OCI-LY7 (cell line): ENCODE results near the gene FDXR. TPM values are rescaled to one million over a fixed set of nuclear protein-coding genes. Genes with fewer than 3 reads are reported as not detected.

Experiments used
- BruUV-seq: library from RNA; stranded (reverse); fragments of 400-500 nt; replicated peaks from 2 replicates; lab custom pipeline; 2021; lab: Mats Ljungman, UMichigan
- CTCF ChIA-PET: fragments of 300-600 bp; sonication (Branson Sonifier 250); formaldehyde crosslinking; loops from one replicate; lab custom pipeline; 2022; ENCODE audit warnings: antibody characterized with exemption; ENCODE audit not compliant: unreplicated experiment; lab: Charles Lee
- POLR2A ChIA-PET: fragments of 300-600 bp; sonication (Branson Sonifier 250); formaldehyde crosslinking; loops from one replicate; lab custom pipeline; 2022; ENCODE audit warnings: antibody characterized with exemption; lab: Charles Lee
- DNase-seq: peaks from one replicate; pipeline ENCODE4 v3.0.0-alpha.2; 2015; ENCODE audit warnings: low spot score
- H2AFZ ChIP-seq: fragments of 200-600 bp; sonication (generic), shearing (Covaris generic); 2 replicates; pipeline ENCODE4 v1.6.1; 2014; ENCODE audit warnings: mild to moderate bottlenecking, antibody characterized with exemption, low read length, moderate library complexity
- H3K27ac ChIP-seq: fragments of 200-600 bp; sonication (generic); 2 replicates; pipeline ENCODE4 v1.5.1; 2014; ENCODE audit warnings: mixed run types, low read depth, mild to moderate bottlenecking, moderate library complexity, low read length, inconsistent platforms; ENCODE audit not compliant: poor library complexity, severe bottlenecking
- H3K36me3 ChIP-seq: fragments of 200-600 bp; sonication (generic); 2 replicates; pipeline ENCODE4 v1.6.1; 2014; ENCODE audit warnings: mild to moderate bottlenecking, antibody characterized with exemption, low read length, moderate library complexity, mixed read lengths; ENCODE audit not compliant: insufficient read depth
- H3K4me1 ChIP-seq: fragments of 200-600 bp; sonication (generic); 2 replicates; pipeline ENCODE4 v1.5.1; 2014; ENCODE audit warnings: mild to moderate bottlenecking, low read length; ENCODE audit not compliant: insufficient read depth, poor library complexity, severe bottlenecking
- H3K4me2 ChIP-seq: fragments of 200-600 bp; sonication (generic); 2 replicates; pipeline ENCODE4 v1.6.1; 2014; ENCODE audit warnings: mild to moderate bottlenecking, low read length
- H3K4me3 ChIP-seq: fragments of 200-600 bp; sonication (generic); 2 replicates; pipeline ENCODE4 v1.5.1; 2014; ENCODE audit warnings: mild to moderate bottlenecking, low read depth, low read length; ENCODE audit not compliant: poor library complexity, severe bottlenecking
- H3K79me2 ChIP-seq: fragments of 200-600 bp; sonication (generic); 2 replicates; pipeline ENCODE4 v1.6.1; 2016; ENCODE audit warnings: low read depth, mild to moderate bottlenecking, low read length, moderate library complexity, mixed read lengths; ENCODE audit not compliant: insufficient read depth
- H3K9me2 ChIP-seq: fragments of 200-600 bp; sonication (generic); 2 replicates; pipeline ENCODE4 v1.6.1; 2016; ENCODE audit warnings: mild to moderate bottlenecking, low read length, mixed read lengths; ENCODE audit not compliant: insufficient read depth
- H3K9me3 ChIP-seq: fragments of 200-600 bp; sonication (generic); 2 replicates; pipeline ENCODE4 v1.6.1; 2014; ENCODE audit warnings: mild to moderate bottlenecking, mixed run types, low read length, mixed read lengths
- H4K20me1 ChIP-seq: fragments of 200-600 bp; sonication (generic); 2 replicates; pipeline ENCODE4 v1.6.1; 2014; ENCODE audit warnings: mild to moderate bottlenecking, antibody characterized with exemption, low read length, moderate library complexity, mixed read lengths; ENCODE audit not compliant: insufficient read depth
- EZH2phosphoT487 ChIP-seq: fragments of 200-600 bp; sonication (generic); IDR thresholded peaks from 2 replicates; pipeline ENCODE4 v1.6.1; 2018; ENCODE audit warnings: low read depth, borderline replicate concordance, mild to moderate bottlenecking, mixed run types, antibody characterized with exemption, low read length, moderate library complexity, mixed read lengths
- intact Hi-C: fragments of 100-400 bp; cut with micrococcal nuclease; formaldehyde crosslinking; loops from one replicate; pipeline ENCODE4 v1.10.0; 2022; ENCODE audit not compliant: unreplicated experiment
- total RNA-seq, 2 experiments: library from RNA; depleted of rRNA in 1 of 2; stranded (reverse); fragments of >200 nt in 1 of 2; shearing (Covaris generic) in 1 of 2; gene quantifications; 2 replicates each; pipeline ENCODE4 v1.2.3, GENCODE V29; 2014 to 2022
- TF ChIP-seq, protein P1 (sequence below): fragments of 200-600 bp; sonication (generic); conservative IDR thresholded peaks from 2 replicates; pipeline ENCODE4 v1.5.1; 2014; ENCODE audit warnings: mild to moderate bottlenecking, antibody characterized with exemption, low read length, moderate library complexity, mixed read lengths

FDXR gene
- total RNA-seq, 2 experiments from 2014 or later, result 12.2 to 18.3 TPM

DNA sequence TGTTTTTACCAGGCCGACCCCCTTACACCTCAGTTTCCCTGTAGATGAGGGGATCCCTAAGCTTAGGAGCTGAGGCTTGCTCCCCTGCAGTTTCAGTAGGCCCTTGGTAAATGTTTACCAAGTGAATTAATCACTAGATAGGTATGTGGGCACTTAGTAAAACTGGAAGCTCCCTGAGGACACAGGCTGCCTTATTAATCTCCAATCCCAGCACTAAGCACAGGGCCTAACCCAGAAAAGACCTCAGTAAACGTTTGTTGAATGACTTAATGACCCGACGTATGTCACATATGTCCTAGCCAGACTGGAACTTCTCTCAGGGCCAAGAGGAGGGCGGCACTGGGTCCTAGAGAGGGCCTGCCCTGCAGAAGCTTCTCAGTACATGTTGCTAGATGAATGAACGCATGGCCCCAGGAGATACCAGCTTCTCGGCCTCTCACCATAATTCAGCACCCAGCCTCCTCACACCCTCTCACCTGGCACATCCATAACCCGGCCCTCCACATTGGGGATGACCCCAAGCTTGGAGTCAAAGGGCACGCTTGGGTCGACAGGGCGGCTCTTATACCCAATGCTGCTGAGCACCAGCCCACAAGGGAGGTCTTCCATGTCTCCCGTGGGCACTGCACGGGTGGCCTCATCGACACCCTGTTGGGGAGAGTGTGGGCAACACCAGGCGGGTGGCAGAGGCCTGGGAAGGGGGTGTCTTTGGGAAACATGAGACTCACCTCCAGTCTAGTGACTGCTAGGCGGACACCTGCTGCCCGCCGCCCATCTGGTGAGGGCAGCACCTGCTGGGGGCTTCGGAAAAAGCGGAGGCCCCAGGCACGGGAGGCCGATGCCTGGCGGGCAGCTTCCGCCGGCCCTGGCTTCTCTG, 9.1 kb downstream of the FDXR start:
- H4K20me1 ChIP-seq, result no peaks in the 10 kb centered on the region
- no peaks in the 10 kb centered on the region for H3K9me2 ChIP-seq
- POLR2A ChIA-PET, result interaction anchor here (0.9 kb wide), 1 partner anchor 72 kb away, joined by 3 read pairs; no protein-coding TSS in a partner anchor
- no peak overlapping the region for H2AFZ ChIP-seq
- no peak for DNase-seq
- no TSS peak for BruUV-seq
- TF ChIP-seq, protein P1, sequence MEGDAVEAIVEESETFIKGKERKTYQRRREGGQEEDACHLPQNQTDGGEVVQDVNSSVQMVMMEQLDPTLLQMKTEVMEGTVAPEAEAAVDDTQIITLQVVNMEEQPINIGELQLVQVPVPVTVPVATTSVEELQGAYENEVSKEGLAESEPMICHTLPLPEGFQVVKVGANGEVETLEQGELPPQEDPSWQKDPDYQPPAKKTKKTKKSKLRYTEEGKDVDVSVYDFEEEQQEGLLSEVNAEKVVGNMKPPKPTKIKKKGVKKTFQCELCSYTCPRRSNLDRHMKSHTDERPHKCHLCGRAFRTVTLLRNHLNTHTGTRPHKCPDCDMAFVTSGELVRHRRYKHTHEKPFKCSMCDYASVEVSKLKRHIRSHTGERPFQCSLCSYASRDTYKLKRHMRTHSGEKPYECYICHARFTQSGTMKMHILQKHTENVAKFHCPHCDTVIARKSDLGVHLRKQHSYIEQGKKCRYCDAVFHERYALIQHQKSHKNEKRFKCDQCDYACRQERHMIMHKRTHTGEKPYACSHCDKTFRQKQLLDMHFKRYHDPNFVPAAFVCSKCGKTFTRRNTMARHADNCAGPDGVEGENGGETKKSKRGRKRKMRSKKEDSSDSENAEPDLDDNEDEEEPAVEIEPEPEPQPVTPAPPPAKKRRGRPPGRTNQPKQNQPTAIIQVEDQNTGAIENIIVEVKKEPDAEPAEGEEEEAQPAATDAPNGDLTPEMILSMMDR, result no peak
- TF ChIP-seq EZH2phosphoT487, result no peak
- peaks cover 19% of the 10 kb centered on the region for H3K4me1 ChIP-seq
- H3K27ac ChIP-seq, result no peak overlapping the region
- no peaks in the 10 kb centered on the region for H3K9me3 ChIP-seq
- H3K4me2 ChIP-seq, result no peak overlapping the region
- H3K4me3 ChIP-seq, result no peak overlapping the region
- no peaks in the 10 kb centered on the region for H3K79me2 ChIP-seq
- no peaks in the 10 kb centered on the region for H3K36me3 ChIP-seq
- intact Hi-C loops, result loop anchor here (2.0 kb wide), 2 partner anchors 119 to 207 kb away; no protein-coding TSS in a partner anchor
- CTCF ChIA-PET, result interaction anchor here (1.5 to 5.5 kb wide), 2 partner anchors 9 to 73 kb away, joined by 5 to 38 read pairs; partner anchors contain the start of gene FDXR

DNA sequence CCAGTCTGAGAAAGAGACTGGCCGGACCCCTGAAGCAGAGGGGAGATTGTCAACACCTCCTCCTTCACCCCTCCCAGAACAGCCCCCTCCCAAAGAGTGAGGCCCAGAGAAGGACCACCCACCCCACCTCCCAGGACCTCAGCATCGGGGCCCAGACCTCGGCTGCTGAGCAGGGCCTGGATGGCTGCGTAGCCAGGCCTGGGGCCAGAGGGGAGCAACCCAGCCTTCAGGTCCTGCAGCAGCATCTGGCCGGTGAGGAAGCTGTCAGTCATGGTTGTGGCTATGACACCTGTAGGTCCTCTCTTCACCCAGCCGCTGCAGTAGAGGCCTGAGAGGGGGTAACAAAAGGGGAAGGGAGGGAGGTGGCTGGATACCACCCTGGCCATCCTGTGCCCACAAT, 9.9 kb downstream of the FDXR start:
- H3K79me2 ChIP-seq, result no peaks in the 10 kb centered on the region
- H2AFZ ChIP-seq, result no peak overlapping the region
- ChIA-PET POLR2A (interaction anchor here (0.9 to 1.4 kb wide), 3 partner anchors 10 to 71 kb away, joined by 3 to 6 read pairs (median 3); partner anchors contain the start of gene FDXR), CTCF (interaction anchor here (0.9 to 5.5 kb wide), 5 partner anchors 10 to 90 kb away, joined by 3 to 38 read pairs (median 5); partner anchors contain the start of gene FDXR)
- no TSS peak for BruUV-seq
- H3K36me3 ChIP-seq, result no peaks in the 10 kb centered on the region
- no peak overlapping the region for H3K27ac ChIP-seq
- peaks cover 19% of the 10 kb centered on the region for H3K4me1 ChIP-seq
- intact Hi-C loops, result loop anchor here (1.0 to 2.0 kb wide), 3 partner anchors 31 to 206 kb away; no protein-coding TSS in a partner anchor
- H3K9me3 ChIP-seq, result no peaks in the 10 kb centered on the region
- no peak overlapping the region for H3K4me2 ChIP-seq
- no peak for TF ChIP-seq EZH2phosphoT487
- TF ChIP-seq, protein P1, result no peak
- H3K9me2 ChIP-seq, result no peaks in the 10 kb centered on the region
- H3K4me3 ChIP-seq, result no peak overlapping the region
- H4K20me1 ChIP-seq, result no peaks in the 10 kb centered on the region
- DNase-seq, result no peak
